ENCODE data around the gene TOMM70.
A peak's percentile ranks its signal among the peaks of the same experiment; 100 is the strongest.
"Not testable (repeated sequence)": the region's sequence is repeated elsewhere in the genome, so short reads cannot be mapped to it uniquely, and the experiment has no call there.

The TOMM70 gene
- total RNA-seq, result 47.7 to 77.6 reads per million in 2 donors

DNA sequence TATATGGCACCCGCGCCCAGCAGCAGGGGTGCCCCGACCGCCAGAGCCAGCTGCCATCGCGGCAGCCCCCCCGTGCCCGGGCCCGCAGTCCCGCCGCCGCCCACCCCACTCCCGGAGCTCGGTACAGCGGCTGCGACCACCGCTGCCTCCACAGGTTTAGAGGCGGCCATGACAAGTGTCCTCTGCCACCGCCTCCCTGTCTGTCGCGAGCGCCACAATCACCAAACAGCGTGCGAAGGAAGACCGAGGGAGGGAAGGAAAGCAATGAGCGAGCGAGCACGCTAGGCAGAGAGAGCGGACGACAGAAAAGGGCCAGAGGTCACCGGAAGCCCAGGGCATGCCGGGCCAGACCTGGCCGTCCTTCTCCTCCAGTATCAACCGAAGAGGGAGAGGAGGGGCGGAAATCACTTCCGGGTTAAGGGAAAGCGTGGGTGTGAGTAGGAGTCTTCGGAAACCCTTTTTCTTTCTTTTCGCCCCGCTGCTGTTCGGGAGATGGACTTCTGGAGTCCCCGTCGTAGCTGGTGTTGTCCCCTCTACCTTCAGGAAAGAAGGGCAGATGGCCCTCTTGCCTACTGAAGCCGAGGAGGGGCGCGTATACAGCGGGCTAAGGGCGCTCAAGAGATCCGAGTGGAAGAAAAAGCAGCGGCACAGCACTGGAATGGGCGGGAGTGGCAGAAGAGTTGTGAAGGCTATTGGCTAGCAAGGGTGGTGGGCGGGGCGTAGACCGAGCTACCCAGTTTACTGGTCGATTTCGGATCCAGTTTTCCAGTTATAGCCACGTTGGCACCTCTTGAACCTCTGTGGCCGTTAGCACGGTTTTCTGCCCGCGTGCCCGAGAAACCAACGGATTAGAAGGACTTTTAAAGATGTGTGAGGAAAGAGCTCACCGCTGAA is at the start of gene TOMM70, which contains the start of gene LNP1:
TSS of gene TOMM70 (minus strand) at position 310 of the 894 bp plus-strand sequence. CDS start at position 170, 140 bp downstream.
TSS of gene LNP1 (plus strand) at position 760 of the 894 bp plus-strand sequence. CDS start 28,191 bp downstream, outside the sequence.
- DNase-seq, result peak; percentile 81 to 97 (median 92)

DNA sequence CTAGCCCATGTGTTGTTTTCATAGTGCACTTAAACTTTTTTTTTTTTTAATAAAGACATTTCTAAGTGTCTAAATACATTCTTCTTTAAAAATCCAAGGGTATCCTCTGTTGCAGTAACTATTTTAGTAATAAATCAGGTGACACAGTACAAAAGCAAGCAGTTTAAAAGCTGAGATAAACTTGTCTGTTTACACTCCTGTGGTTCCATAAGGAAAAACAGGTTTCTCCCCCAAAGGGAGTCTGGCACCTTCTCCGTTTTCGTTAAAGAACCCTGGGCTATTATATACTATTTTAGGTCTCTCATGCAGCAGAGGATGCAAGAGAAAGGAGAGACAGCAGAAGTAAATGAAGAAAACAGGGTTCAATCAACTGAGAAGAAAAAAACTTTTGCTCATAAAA is 48.3 kb upstream of the TOMM70 start:
- no peak for DNase-seq

DNA sequence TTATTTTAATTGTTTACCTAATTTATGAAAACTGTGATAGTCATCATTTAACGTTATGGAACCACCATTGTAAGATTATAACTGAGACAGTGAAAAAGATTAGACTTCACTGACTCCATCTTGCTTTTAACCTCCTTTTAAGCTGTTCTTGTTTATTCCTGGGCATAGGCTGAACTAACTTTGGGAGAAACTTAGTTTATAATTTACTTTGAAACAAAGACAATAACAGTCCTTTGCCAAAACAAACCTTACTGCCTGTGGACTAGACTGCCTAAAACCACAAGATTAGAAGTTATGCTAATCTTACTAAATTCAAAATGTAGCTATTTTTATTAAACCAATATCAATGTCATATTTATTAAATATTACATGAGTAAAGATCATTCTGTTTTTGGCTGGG is 47.2 kb upstream of the TOMM70 start:
- DNase-seq, result no peak

- DNase-seq, result not testable (repeated sequence)
Observed at GRCh38 chr3:100447067-100447466, 46.2 kb upstream of the TOMM70 start.

GRCh38 chr3:100443690-100444089 is 42.8 kb upstream of the TOMM70 start:
- DNase-seq, result no peak

- DNase-seq, result no peak
Observed at GRCh38 chr3:100440895-100441294, 40.0 kb upstream of the TOMM70 start.

GRCh38 chr3:100438623-100438974 is 37.7 kb upstream of the TOMM70 start:
- DNase-seq, result no peak

DNA sequence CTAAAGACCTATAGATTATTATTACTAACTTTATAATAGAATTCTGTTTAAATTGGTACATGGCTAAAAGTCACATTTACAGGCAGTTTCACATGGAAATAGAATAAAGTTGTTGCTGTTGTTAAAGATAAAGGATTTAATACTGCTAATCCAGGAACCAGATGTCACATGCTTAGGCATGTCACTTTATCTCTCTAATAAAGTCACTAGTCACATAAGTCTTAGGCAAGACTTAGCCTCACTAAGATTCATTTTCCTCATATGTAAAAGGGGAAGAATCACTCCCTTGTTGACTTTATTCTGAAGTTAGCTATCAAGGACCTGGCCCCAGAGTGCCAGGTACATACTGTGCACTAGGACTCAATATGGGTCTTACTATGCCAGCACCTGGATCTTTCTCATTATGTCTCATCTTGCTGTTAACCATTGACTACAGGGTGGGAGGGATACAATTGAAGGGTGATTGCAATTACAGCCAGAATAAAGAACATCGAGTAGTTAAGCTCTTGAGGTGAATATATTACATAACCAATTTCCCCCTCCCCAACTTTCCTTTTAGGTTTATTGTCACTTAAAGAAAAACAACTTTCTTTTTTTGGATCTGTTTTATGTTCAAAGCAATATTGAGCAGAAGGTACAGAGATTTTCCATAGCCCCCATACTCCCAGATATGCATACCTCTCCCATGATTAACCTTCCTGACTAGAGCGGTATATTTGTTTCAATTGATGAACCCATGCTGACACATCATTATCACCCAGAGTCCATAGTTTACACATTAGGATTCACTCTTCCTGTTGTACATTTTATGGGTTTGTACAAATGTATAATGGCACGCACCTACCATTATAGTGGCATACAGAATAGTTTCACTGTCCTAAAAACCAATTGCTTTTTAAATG is 37.1 kb upstream of the TOMM70 start:
- no peak for DNase-seq

DNA sequence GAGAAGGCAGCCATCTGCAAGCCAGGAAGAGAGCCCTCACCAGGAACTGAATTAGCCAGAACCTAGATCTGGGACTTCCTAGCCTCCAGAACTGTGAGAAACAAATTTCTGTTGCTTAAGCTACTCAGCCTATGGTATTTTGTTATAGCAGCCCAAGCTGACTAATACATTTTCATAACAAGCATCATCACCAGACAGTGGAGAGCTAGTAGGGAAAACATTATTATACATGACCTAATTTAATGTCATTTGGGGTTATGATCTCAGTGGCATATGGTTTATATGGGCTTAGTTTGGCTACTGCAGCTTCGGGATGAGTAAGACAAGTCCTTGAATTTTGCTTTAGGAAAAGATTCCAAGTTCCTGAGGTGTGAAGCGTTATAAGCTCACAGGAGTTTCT is 36.1 kb upstream of the TOMM70 start:
- no peak for DNase-seq

DNA sequence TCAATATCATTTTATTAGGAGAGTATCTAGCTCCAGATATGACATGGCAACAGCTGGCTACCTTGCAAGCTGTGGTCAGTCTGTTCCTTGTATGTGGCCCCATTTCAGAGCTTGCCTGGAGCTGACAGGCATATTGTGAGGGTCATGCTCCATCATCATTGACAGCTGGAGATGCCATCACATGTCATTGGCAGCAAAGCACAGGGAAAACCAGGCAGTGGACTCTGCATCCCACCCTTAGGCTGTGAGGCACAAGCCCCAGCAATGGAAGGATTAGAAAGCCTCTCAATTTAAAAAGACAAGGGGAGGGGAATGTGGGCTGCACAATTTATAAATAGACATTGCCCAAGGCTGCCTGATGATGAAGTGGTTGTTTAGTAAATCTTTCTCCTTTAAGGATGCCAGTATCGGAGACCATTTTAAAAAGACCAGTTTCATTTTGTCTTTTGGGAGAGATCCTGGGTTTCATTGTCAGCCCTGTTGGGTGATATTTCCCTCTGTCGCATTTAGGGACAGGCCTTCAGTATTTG is 28.4 kb upstream of the TOMM70 start:
- no peak for DNase-seq

DNA sequence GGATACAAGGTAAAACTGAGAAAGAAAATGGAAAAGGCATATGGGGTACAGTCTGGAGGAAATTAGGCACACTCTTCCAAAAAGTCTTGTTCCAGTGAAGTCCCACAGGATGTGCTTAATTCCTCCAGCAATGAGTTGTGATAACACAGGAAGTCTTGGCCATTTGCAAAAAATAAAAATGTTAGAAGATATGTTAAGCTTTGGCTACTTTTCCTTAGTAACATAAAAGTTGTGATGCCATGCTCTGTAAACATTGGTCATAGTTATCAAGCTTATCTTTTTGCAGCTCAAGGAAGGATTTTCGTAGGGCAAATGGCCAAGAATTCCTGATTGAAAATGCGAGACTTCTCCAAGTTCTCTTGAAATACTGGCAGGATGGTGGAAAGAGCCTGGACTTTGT is 26.8 kb upstream of the TOMM70 start:
- no peak for DNase-seq

DNA sequence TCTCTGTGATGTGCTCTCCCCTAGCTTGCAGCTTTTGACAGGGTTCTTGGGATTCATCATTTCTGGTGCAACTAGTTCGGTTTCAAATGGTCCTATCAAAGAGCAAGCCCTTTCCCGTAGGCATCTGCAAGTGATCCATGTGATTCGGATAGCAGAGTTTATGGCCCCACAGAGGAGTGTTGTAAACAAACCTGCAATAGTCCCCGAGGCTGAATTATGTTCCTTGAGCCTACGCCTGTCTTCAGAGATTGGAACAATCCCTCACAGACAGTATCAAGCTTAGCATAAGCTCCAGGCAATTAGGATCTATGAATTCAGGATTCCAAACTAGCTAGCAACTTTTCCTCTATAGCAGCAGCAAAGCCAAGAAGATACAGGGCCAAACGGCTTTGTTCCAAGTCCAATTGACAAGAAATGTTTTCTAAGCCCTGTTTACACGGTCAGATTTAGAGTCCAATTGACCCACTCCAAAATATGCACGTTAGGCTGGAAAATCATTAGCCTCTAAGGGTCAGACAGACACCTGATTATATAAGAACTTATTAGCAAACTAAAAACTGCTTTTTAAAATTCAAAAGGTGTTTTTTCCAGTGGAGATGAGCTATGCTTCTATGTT is 25.3 kb upstream of the TOMM70 start:
- no peak for DNase-seq

DNA sequence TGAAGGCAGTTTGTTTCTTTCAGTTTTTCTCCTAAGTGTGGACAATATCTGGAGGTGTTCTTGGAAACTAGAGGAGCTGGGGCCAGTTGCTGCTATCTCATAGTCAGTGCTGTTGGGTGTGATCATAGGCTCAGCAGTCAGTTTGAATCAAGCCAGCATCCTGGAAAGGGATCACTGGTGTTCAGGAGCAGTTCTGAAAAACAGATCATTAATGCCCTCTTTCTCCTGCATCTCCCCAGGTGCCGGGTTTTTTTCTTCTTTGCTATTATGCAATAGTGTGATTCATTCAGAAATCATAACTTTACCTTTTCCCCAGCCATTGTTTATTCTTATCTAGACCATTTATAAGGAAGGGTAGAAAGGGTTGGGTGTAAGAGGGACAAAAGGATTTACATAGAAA is 24.4 kb upstream of the TOMM70 start:
- DNase-seq, result no peak

- DNase-seq, result no peak
Observed at GRCh38 chr3:100424261-100424660, 23.4 kb upstream of the TOMM70 start.

- no peak for DNase-seq
Observed at GRCh38 chr3:100423611-100424010, 22.7 kb upstream of the TOMM70 start.

DNA sequence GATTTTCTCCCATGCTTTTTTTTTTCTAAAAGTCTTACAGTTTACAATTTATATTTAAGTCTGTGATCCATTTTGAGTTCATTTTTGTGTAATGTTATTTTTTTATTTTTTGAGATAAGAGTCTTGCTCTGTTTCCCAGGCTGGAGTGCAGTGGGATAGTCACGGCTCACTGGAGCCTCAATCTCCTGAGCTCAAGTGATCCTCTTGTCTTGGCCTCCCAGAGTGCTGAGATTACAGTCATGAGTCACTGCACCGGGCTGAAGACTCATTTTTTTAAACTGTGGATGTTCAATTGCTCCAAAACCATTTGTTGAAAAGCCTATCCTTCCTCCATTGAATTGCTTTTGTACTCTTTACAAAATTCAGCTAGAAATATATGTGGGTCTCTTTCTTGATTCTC is 20.0 kb upstream of the TOMM70 start:
- no peak for DNase-seq

DNA sequence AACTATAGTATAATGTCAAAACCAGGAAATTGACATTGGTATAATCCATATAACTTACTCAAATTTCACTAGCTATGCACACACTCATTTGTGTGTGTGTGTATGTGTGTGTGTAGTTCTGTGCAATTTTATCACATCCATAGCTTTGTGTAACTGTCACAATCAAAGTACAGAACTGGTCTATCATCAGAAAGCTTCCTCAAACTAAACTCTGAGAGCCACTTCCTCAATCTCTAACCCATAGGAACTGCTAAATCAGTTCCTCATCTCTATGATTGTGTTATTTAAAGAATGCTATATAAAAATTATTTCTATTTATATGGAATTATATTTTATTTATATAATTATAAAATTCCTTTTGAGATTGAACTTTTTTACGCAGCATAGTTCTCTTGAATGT is 18.5 kb upstream of the TOMM70 start:
- DNase-seq, result no peak

- no peak for DNase-seq
Observed at GRCh38 chr3:100416863-100417262, 16.0 kb upstream of the TOMM70 start.

DNA sequence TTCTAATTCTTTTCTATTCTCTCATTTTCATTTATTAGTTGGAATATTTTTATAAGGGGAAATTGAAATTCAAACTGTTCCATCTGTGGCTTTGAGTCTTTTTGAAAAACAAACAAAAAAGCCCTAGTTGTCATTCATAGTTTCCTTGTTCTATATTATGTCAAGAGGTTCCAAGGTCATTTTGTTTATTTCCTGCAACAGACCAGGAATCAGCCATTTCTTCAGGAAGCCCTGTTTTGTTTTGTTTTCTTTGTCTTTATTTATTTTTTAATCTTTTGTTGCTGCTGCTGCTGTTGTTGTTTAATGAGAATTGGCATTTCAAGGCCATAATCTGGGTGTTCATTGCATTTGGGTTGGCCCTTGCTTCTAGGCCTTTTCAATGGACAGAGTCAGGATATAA is 15.3 kb upstream of the TOMM70 start:
- DNase-seq, result no peak

- no peak for DNase-seq
Observed at GRCh38 chr3:100413613-100414012, 12.7 kb upstream of the TOMM70 start.

DNA sequence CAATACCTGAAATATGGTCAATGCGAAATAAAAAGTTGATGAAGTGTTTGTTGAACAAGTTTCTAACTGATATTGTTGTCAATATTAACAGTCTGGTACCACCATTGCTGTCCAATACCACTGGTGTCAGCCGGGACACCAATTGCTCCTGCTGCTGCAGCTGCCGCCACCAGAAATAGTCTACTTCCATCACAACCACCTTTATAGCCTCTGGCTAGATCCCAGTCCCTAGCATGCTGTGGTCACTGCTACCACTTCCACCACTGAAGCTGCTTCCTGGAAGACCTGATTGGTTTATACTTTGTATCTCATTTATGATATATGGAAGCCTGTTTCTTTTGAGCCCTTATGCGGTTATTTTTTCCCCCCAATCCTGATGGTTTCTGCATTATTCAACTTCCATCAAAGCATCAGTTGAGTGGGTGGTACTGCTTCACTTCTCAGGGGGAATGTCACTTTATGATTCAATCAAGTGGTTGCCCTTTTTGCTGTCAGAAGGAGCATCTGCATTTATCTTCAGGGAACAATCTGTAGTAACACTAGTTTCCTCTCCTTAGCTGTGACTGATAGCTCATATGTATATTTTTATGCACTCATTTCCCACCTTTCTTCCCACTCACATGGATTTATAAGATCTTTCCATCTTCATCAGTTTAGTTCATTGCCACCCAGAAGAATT is 12.2 kb upstream of the TOMM70 start:
- no peak for DNase-seq

Measured in T-helper 2 cell (primary cell).